HUDEP-2 (cell line): Measurements from ENCODE around the gene RENBP.

ENCODE experiments used
- DNase-seq, 76 experiments: peaks; one replicate each; lab custom pipeline; 2025; ENCODE audit not compliant: unreplicated experiment in 76 of 76; lab: John Stamatoyannopoulos, UW

RENBP gene

GRCh38 chrX:153937056-153937455 is 7.4 kb downstream of the RENBP start:
- DNase-seq: no peak

DNA sequence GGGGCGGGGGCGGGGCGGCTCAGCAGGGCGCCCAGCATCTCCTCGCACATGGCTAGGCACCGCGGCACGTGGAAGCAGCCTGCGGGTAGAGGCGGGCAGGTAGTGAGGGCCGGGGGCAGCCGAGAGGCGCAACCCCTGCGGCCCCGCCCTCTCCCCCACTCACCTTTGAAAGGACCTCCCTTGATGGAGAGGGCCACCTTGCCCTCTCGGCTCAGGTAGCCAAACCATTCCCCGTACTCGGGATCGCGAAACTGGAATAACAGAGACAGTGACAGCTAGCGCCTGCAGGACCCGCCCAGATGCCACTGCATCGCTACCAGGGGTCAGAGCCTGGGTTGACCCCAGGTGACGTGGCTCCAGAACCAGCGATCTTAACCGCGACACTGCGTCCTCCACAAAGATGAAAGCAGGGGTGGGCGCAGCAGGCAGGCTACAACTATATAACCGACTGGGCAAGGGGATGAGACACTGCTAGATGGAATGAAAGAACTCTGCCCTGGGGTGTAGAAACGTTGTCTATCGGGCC is 9.1 kb downstream of the RENBP start:
- no peak for DNase-seq

DNA sequence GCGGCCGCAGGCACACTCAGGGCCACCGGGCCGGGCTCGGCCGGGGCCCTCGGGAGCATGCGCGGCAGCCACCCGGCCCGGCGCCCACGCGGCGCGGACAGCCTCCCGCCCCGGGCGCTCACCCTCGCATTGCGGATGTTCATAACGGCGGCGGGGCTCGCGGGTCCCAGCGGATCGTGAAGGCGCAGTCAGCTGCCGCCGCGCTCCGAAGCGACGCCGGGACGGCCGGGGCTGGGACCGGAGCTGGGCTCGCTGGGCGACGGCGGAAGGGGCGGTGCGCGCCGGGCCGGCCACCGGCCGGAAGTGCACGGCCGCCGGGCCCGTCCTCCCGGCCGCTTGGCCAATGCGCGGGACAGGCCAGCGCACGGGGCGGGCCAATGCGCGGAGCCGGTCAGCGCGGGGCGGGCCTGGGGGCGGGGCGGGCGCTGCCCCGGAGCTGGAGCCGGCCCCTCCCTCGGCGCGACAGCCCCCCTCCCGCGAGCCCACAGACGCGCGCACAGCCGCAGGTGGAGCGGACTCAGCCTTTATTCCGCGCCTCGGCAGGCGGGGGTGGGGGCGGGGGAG is 9.6 kb downstream of the RENBP start, which contains the start of gene NAA10:
Gene NAA10 (minus strand): TSS at position 276 of the 564 bp plus-strand sequence. CDS start 133 bp downstream, at position 143.
- peak in 61 of 76 experiments; percentile 2 to 75 (median 48) for DNase-seq

DNA sequence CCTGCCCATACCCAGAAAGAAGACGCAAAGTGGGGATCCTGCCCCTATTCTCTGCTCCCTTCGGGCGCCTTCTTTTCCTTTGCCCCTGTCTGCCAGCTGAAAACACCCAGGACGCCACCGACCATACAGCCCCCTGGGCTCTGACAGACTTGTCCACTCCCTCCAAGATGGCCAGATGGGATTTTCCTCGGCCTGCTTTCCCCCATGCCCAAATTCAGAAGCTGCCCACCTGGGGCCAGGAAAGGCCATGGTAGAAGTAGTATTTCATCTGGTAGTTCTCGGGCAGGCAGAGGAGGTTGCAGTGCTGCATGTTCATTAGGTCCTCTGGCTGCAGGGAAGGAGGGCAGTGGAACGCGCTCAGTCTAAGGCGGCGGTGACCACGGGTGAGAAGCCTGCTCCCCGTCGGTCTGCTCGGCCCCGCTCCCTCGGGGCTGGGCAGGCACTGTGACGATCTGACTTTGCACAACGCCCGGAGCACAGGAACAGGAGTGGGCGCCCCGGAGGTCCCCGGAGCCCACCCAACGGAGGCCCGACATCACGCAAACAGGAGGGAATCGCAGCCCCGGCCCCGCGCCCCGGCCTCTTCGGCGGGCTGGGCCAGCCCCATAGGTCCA is 10.2 kb downstream of the RENBP start:
- DNase-seq: no peak

- no peak for DNase-seq
Measured at GRCh38 chrX:153933748-153934147, 10.7 kb downstream of the RENBP start.

DNA sequence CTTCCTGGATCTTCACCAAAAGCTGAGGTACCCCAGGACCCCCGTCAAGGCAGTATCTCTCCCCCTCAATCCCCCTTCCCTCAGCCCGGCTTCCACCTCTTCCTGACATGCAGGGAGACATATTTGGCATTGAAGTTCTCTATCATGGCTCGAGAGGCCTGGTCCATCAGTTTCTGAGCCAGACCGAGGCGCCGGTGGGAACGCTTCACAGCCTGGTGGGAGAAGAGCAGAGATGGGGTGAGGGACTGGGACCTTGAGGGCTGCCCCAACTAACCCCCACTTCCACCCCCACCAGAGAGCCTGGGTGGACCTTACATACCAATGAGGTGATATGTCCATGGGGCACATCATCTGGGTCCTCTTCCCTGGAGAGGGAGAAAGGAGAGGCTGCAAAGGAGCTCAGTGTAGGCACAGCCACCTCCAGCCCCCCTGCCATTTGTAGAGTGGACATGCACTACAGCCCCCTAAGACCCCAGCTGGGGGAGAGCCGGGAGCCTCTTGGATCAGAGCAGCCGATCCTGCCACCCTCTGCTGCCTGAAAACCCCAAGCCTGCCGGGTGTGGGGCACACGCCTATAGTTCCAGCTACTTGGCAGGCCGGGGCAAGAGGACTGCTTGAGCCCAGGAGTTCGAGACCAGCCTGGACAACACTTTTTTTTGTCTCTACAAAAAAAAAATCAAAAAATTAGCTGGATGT is 12.1 kb downstream of the RENBP start:
- no peak for DNase-seq

DNA sequence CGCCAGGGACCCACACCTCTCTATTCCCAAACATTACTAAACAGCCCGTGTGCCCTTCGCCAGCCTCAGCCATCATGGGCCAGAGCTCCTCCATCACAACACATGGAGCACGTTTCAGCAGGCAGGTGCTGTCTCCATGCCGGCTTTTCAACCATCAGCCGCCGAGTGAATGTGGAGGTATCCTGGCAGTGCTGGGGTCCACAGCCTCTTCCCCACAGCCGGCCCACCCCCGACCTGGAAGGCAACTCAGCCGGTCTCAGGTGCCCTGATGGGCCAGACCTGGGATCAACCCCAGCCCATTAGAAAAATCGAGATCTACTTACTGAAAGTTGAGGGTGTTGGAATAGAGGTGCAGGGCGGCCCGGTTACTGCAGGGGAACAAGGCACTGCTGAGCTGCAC is 12.7 kb downstream of the RENBP start:
- no peak for DNase-seq

DNA sequence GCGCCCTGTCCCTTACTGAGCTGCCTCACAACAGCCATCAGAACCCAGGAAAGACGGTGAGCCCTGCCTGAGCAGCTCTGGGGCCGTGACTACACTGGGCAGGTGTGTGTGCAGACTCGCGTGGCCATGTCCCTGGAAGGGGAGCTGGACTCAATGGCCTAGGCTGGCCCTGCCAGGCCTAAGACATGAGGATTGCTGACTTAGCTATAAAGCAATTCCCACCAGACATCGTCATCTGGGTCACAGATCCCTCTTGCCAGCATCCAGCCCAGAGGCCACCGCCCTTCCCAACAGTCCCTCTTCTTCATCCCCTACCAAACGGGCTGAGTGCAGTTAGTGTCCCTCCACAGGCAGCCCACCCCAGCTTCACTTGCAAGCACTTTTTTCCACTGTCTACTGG is 13.3 kb downstream of the RENBP start:
- DNase-seq: no peak

- DNase-seq: no peak
Measured at GRCh38 chrX:153930011-153930910, 14.2 kb downstream of the RENBP start.

DNA sequence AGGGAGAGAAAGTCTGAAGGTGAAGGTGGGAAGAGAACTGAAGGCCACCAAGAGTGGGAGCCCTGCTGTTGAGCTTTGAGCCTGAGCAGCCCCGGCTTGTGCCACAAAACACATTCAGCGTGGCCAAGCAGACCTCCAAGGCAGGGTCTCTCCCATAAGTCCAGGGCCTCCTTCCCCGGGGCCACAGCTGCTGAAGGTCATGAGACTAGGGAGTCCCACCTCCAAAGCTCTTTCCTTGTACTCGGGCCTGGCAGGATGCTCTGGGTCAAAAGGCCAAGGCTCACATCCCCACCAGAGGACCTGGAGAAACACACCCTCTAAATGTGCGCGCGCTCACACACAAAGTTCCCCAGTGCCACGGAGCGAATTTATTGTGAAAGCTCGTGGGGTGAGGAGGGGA is 14.9 kb downstream of the RENBP start:
- DNase-seq: no peak

DNA sequence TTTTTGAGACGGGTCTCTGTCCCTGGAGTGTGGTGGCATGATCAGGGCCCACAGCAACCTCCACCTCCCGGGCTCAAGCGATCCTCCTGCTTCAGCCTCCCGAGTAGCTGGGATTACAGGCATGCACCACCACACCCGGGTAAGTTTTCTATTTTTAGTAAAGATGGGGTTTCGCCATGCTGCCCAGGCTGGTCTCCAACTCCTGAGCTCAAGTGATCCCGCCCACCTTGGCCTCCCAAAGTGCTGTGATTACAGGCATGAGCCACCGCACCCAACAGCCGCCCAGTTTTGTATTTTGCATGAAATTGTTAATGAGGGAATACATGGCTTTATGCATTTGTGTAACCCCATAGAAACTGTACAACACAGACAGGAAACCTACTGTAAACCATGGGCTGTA is 15.6 kb downstream of the RENBP start:
- DNase-seq: peak in 1 of 76 experiments; percentile 5

DNA sequence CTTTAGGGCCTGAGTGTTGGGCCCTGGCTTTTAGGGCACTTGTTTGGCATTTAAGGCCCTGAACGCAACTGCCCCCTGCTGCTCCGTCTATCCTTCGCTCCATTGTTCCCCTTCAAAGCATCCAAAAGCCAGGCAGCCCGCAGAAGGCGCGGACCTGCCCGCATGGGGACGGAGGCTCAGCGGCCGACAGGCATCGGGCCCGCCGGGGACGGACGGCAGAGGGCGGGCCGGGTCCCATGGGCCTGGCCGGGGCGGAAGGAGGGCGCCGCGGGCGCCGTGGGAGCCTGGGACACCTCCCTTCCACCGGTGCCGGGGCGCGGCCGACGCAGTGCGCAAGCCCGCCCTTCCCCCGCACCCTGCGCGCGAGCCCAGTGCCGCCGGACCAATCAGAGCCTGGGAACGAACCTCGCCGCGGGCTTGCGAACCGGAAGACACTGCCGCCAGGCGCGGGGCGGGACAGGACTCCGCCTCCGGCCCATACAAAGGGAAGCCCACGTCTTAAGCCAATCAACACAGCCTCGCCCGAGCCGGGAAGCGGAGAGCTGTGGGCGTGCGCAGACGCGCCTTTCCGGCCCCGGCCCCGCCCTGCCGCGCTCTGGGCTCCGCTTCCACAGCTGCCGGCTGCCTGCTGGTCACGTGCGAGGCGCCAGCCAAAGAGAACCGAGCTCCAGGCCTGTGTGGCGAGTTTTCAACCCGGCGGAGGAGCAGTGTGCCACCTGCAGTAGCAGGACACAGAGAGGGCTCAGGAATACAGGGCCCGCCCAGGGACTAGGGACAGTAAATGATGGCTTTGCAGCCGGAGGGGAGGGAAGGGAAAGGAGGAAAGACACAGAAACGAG is 16.3 kb downstream of the RENBP start:
- DNase-seq: peak in 74 of 76 experiments; percentile 33 to 96 (median 88)

DNA sequence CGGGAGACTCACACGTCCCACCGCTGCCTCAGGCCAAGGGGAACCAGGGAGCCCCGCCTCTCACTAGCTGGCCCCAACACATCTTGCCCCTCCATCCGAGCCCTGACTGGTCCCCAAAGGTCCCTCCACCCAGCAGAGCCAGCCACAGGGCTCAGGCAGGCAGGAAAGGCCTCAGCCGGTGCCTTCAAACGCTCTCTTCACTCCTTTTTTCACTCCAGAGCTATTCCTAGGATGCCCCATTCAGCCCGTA is 16.8 kb downstream of the RENBP start:
- DNase-seq: peak in 1 of 76 experiments; percentile 33

DNA sequence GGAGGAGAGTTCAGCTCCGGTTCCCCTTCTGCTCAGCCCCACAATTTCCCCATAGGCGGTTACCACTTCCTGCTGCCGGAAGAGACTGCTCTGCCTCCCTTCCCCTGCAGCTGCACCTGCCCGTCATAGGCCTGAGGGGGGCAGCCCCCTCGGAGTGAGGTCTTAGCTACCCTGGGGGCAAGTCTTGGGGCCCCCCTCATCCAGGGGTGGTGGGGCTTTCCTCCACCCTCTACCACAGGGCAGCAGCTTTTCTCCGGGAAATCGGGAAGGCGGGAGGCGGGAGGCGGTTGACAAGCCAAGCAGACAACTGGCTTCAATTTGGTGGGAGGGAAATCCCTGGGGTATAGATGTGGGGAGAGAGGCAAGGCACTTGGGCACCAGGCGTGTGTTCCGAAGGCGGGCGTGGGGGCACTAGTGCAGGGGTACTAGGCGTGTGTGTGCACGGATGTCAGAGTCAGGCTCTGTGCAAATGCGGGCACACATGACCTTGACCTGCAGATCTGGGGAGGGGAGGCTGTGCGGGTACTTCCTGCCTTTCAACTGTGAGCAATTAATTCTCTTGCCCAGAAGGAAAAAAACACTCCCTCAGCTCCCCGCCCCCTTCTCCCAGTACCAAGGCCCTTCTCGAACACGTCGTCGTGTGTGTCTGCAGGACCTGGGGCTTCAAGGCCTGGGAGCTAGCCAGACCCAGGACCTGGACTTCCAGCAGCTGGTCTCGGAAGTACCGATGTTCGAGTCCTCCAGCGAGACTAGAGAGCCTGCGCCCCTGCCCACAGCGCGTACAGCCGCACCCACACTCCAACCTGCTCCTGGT is 17.4 kb downstream of the RENBP start:
- DNase-seq: peak in 25 of 76 experiments; percentile 0 to 45 (median 15)

DNA sequence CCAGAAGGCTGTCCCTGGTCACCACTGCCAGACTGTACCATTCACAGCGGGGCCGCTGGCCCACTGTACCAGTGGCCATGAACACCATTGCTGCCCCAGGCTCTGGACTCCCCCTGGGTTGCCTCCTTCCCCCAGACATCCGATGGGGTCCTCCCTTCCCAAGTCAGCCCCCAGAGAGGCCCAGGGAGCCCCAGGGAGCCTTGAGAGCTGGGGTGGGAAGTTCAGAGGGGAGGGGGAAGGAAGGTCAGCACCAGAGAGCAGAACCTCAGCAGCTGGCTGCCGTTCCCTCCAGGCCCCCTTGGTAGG is 17.9 kb downstream of the RENBP start:
- no peak for DNase-seq

DNA sequence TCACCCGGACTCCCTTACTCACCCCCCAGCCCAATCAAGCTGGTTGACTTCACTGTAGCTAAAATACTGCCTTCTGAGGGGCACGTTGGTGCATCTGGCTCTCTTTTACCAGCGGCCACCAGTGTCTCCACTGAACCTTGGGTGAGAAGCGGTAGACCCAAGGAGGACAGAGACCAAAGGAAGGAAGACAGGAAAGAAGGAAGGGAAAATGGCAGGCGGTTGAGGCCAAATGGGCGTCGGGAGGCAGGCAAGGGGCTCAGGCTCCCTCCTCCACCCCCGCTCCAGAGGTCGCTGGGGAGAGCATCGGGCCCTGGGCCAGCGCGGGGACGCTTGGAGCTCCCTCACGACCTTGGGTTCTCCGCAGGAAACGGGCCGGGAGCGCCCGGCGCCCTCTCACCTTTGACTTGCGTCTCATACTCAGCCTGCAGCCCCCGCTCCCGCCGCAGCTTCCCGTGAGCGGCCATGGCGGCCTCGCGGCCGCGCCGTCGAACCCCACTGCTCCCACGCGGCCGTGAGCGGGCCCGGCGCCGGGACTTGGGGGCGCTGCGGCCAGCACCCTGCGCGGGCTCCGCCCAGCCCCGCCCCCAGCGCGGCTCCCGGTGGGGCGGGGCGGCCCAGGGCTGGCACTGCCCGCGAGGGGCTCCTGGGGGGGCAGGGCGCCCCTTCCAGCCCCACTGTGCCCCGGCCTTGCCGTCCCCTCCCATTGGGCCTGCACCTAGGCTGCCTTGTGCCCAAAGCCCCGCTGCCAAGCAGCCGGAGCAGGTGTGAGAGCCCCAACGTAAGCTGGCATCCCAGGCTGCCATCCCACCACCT is 18.5 kb downstream of the RENBP start, which contains the start of gene ARHGAP4:
Gene ARHGAP4 (minus strand): TSS at position 526 of the 813 bp plus-strand sequence. CDS start 62 bp downstream, at position 464.
- DNase-seq: peak in 31 of 76 experiments; percentile 0 to 54 (median 23)

GRCh38 chrX:153925387-153925738 is 19.1 kb downstream of the RENBP start:
- DNase-seq: peak in 5 of 76 experiments; percentile 0 to 32 (median 10)

- peak in 17 of 76 experiments; percentile 0 to 40 (median 15) for DNase-seq
Measured at GRCh38 chrX:153924149-153924861, 20.1 kb downstream of the RENBP start.
